H1 (cell line): ENCODE measurements around the gene CTH.

ENCODE experiments used
- CTCF ChIP-seq, 3 experiments: IDR thresholded peaks; 1 replicate in 2 of 3; 2 replicates in 1 of 3; pipeline versions ENCODE4 v1.5.1 to v1.6.1; 2011; ENCODE audit warnings: low read length in 3 of 3, mild to moderate bottlenecking in 3 of 3, inconsistent platforms in 2 of 3, low read depth in 1 of 3, moderate library complexity in 1 of 3; ENCODE audit not compliant: insufficient read depth in 1 of 3; ENCODE audit errors: control extremely low read depth in 1 of 3
- EP300 ChIP-seq, 2 experiments: IDR thresholded peaks; 1 replicate in 1 of 2; 2 replicates in 1 of 2; pipeline ENCODE4 v1.6.1; 2011 to 2012; ENCODE audit warnings: low read depth in 2 of 2, low read length in 2 of 2, mild to moderate bottlenecking in 2 of 2, borderline replicate concordance in 1 of 2, inconsistent platforms in 1 of 2, moderate library complexity in 1 of 2
- POLR2A ChIP-seq, 2 experiments: IDR thresholded peaks; 1 replicate in 1 of 2; 2 replicates in 1 of 2; pipeline ENCODE4 v1.6.1; 2011; ENCODE audit warnings: low read depth in 2 of 2, low read length in 2 of 2, mild to moderate bottlenecking in 2 of 2; ENCODE audit errors: control extremely low read depth in 1 of 2
- POLR2AphosphoS5 ChIP-seq: IDR thresholded peaks from 2 replicates; pipeline ENCODE4 v1.6.1; 2011; ENCODE audit warnings: low read depth, low read length
- USF2 ChIP-seq: IDR thresholded peaks from 2 replicates; pipeline ENCODE4 v1.6.1; 2011; ENCODE audit warnings: low read length, improper control_type of control experiment

- TF ChIP-seq EP300 (IDR thresholded peaks at IDR 0.05; ENCODE audit: borderline replicate concordance in 1 of 2, low read depth in 2 of 2, low read length in 2 of 2) = no peak
- TF ChIP-seq POLR2AphosphoS5 = no peak
- no peak for TF ChIP-seq USF2
- TF ChIP-seq POLR2A (IDR thresholded peaks at IDR 0.05; ENCODE audit: control extremely low read depth in 1 of 2, low read depth in 2 of 2, low read length in 2 of 2) = no peak
- no peak for TF ChIP-seq CTCF (IDR thresholded peaks at IDR 0.05; ENCODE audit: control extremely low read depth in 1 of 3, insufficient read depth in 1 of 3, low read depth in 1 of 3, low read length in 3 of 3)
These were observed 54.8 kb downstream of the CTH start for GRCh38 chr1:70465911-70466310.
